GM18858 (cell line): ENCODE measurements around the gene CD2BP2.
"Not testable (repeated sequence)": the region's sequence is repeated elsewhere in the genome, so short reads cannot be mapped to it uniquely, and the experiment has no call there.

Source experiments
- ATAC-seq: cut with Tn5 transposase; IDR thresholded peaks from one replicate; pipeline ENCODE4 v1.9.1; 2021; ENCODE audit not compliant: unreplicated experiment

Gene CD2BP2

DNA sequence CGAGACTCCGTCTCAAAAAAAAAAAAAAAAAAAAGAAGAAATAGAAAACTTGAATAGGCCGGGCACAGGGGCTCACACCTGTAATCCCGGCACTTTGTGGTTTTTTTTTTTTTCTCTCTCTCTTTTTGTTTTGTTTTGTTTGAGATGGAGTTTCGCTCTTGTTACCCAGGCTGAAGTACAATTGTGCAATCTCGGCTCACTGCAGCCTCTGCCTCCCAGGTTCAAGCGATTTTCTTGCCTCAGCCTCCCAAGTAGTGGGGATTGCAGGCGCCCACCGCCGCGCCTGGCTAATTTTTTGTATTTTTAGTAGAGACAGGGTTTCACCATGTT is 11.7 kb downstream of the CD2BP2 start:
- ATAC-seq = not testable (repeated sequence)

DNA sequence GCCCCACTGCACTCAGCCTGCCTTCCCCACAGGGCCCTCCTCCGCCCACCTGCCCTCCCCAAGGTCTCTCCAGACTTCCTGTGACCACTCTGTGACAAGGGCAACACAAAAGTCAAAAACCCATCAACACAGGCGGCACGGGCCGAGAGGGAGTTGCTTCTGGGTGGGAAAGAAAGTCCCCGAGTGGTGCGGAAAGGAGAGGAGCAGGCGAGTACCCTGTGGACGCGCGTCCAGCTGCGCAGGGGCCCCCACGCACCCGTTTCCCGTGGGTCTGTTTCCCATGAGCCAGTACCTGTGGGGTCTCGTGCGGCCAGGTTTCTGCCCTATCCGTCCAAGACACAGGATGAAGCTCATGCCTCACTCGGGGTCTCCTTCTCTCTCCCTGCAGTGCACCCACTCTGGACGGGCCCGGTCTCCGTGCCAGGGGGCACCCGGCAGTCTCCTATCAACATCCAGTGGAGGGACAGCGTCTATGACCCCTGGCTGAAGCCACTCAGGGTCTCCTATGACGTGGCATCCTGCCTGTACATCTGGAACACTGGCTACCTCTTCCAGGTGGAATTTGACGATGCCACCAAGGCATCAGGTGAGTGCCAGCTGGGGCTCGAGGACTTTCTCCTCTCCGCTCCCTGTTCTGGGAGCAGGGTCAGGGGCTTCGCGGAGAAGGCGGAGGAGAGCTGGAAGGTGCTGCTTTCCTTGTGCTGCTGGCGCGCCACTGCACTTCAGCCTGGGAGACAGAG is 12.2 kb downstream of the CD2BP2 start:
- ATAC-seq = no peak

DNA sequence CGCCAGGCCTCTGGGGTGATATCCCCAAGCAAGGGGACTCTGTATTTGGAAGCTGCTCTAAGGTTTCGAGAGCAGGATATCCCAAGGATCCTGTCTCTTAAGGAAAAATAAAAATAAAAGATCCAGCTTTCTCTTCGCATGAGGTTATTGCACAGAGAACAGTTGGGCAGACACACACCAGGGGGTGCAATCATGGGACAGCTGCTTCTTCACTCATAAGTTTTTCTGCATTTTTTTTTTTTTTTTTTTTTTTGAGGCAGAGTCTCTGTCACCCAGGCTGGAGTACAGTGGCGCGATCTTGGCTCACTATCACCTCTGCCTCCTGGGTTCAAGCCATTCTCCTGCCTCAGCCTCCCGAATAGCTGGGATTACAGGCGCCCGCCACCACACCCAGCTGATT is 13.1 kb downstream of the CD2BP2 start:
- not testable (repeated sequence) for ATAC-seq

DNA sequence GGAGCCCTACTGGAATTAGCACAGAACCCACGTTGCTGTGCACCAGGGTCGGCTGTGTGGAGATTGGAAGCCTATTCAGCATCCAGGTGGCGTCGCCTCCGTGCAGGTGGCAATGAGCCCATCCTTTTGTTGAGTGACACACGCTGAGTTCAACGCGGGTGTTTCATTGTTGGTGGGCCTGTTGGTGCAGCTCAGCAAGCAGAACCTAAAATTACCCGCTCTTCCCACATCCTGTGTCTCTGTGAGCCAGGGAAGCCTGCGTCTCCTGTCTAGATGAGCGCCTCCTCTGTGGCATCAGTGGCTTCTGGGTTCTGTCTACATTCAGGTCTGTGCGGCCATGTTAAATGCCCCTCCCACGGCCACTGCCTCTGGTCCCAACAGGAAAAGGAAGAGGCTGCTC is 14.5 kb downstream of the CD2BP2 start:
- no peak for ATAC-seq

DNA sequence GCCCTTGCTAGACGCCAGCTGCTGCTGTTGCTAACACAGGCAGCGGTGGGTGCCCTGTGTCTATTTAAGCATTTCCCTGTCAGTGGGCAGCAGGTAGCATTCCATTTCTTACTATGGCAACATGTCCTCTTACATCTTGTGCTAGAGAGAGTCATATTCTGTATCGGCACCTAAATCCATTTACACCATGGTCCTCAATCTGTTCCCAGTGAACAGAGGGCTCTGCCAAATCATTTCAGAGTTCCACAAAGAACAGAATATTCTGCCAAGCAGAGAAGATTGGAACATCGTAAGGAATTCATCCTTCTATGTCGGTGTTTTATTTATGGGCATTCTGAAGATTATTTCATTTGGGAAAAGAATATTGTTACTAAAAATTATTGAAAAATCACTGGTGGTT is 16.4 kb downstream of the CD2BP2 start:
- ATAC-seq = not testable (repeated sequence)

DNA sequence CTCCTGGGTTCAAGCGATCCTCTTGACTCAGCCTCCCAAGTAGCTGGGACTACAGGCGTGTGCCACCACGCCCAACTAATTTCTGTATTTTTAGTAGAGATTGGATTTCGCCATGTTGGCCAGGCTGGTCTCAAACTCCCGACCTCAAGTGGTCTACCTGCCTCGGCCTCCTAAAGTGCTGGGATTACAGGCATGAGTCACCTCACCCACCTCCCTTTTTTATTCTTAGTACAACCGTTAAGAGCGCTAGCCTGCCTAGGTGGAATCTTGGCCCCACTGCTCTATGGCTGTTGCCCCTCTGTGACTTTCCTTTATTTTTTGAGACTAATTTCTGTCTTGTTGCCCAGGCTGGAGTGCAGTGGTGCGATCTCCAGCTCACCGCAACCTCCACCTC is 17.1 kb downstream of the CD2BP2 start:
- not testable (repeated sequence) for ATAC-seq

DNA sequence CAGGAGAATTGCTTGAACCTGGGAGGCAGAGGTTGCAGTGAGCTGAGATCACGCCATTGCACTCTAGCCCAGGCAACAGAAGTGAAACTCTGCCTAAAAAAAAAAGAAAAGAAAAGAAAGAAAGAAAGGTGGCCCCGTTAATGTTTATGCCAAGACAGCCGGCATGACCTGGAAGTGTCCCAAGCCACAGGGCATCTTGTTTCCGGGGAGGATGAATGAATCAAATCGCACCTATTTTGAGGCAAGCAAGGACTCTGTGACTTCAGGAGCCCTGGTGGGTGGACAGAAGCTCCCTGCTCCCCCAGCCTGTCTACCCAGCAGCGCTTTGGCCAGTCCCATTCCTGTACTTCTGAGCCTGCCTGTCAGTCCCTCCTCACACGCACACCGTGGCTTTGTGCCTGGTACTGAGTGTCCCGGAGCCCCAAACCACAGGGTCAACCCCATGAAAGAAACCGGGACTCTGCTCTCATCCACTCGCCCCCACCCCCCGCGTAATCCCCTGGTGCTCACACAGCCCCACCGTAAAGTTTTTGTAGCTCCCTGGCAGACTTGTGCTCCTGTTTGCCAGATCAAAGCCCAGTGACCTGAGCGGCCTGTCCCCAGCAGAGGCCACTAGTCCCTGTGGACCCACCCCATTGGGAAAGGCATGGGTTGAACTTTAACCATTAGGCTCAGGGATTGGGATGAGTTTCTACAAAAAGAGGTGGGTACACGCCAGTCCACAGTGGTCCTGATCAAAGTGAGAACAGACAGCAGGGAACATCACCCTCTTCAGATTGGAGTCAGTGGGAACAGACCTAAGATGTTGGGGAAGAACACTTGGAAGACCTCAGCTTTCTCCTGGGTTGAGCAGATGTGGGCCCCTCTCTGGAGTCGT is 19.3 kb downstream of the CD2BP2 start:
- no peak for ATAC-seq

DNA sequence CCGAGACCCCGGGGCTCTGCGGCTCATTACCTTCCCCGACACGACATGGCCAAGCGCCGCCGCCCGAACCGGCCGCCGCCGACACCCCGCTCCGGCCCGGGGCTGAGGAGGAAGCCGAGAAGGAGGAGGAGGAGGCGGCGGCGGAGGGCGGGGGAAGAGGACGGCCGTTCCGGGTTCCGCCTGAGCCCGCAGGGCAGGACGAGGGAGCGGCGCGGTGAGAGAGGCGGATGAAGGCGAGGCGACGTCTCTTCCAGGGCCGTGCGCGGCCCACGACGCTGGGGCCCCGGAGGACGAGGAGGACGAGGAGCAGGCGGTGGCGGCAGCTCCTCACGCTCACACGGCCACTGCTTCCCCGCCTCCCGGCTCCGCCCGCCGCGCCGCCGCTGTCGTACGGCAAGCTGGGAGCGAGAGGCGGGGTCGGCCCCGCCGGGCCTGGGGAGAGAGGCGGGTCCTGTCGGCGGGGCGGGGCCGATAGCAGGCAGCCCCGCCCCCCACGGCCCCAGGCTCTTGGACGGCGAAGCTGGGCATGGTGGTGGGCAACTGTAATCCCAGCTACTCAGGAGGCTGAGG is 20.0 kb downstream of the CD2BP2 start:
- ATAC-seq = peak; percentile 50

DNA sequence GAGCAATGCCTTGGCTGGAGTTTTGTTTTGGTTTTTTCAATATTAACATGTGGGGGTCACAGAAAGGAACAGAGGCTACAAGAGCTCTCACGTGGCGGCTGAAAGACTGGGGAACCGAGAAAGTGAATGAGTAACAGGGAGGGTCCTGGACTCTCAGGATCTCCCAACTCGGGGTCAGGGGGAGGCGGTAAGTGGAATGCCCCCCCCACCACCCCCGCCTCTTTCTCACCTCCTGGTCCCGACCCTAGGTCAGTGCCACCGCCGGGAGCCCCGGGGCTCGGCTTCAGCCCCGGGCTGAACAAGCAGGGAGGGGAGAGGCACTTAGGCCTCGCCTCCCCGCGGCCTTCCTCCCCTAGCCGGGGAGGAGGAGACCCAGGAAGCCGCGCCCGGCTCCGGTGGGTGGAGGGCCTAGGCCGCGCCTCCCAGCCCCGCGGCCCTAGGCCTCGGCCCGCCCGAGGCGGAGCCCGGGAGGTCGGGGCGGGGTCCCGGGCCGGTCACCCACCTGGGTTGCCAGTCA is 20.6 kb downstream of the CD2BP2 start:
- ATAC-seq = peak; percentile 69

DNA sequence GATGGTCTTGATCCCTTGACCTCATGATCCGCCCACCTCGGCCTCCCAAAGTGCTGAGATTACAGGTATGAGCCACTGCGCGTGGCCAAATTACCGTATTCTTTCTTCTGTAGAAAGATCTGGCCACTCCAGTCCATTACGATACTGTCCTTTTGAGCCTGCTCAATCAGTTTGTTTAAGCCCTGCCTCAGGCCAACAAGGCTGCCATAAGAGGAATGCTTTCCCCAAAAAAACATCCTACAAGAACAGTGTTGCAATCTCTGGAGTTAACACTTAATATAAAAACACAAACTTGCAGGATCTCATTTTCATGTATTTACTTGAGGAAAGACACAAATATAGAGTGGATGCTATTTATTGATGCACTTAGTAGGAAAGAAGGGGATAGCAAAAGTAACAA is 30.9 kb downstream of the CD2BP2 start:
- ATAC-seq = not testable (repeated sequence)

DNA sequence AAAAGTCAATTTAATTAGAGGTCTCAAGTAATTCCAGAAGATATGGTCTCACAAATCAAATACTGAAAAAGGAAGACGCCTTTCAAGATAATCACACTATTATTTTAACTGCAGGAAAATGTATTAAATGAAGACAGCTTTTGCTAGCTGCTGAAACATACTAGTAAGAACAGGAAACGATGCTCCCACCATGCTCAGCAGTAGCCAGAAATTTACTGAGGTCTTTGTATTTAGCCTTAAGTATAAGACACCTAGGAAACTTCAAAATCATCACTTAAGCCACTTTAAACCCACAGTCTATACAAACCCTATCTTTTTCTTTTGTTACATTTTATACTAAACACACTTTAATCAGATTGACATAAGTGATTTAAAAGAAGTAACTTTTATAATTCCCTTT is 36.5 kb downstream of the CD2BP2 start:
- ATAC-seq = not testable (repeated sequence)

DNA sequence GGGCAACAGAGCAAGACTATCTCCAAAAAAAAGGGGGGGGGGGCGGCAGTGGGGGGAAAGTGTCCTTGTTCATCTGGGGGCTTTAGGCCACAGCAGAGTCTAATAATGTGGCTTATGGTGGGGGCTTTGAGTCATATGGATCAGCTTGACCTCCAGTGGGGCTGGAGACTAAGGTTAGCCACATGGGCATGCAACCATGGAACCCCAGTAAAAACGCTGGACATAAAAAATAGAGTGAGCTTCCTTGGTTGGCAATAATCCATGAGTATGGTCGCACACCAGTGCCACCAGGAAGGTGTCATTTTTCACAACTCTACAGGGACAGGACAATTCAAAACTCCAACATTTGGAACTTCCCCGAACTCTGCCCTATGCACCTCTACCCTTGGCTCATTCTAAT is 44.2 kb downstream of the CD2BP2 start:
- ATAC-seq = not testable (repeated sequence)

DNA sequence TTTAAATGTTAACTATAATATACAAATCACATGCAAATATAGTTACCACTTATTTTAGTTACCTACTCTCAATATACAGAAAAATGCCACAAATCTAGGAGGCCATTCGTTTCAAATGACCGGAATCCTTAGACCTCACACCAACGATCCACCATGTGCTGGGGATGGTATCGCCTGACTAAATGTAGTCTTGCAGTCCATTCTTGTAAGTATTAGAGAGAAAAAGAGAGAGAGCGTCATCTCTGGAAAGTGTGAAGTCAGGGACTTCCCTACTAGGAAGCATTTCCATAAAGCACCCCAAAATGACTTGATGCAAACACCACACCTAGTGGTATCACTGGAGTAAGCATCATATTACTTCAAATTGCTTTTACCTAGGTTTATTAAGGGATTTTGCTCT is 45.9 kb downstream of the CD2BP2 start:
- not testable (repeated sequence) for ATAC-seq
